Measurements from ENCODE around the gene GPR108. TPM values are rescaled to one million over a fixed set of nuclear protein-coding genes. Genes with fewer than 3 reads are reported as not detected.

Gene GPR108
- total and polyA plus RNA-seq, 11 donors = 19.2 to 47.9 (median 31.1) TPM

DNA sequence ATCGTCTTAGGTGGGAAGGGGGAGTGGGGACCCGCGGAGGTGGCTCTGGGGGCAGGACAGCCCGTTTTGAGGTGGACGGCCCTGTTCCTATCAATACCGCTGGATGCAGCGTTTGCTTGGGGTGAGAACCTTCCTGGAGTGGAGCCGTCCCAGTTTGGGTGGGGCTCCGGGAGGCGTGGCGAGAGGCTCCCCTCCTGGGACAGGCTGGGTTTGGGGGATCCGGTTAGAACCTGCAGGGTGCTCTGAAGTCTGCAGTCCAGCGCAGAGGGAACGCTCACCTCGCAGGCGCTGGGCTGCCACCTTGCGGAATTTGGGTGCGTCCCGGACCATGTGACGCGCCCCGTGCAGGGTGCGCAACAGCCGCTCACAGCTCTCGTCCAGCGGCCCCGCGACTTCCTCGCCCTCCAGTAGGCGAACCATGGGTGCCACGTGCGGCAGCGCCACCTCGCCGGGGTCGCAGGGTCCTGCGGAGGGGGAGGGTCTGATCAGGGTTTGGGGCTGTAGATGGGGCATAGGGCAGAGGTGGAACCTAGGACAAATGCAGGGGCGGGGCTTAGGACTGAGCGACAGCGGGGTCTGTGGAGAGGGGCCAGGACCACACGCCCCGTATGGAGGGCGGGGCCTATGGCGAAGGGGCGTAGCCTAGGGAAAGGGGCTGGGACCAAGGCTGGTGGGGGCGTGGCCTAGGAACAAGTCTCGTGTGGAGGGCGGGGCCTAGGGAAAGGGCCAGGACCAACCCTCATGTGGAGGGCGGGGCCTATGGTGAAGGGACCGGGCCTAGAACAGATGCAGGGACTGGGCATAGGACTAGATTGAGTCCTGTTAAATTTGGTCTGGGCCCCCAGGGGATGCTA lies 16.0 kb upstream of the GPR108 start:
- 4 to 11% (median 7%) methylated on average over 34 to 50 of the region's 50 CpGs for WGBS, 4 donors
- DNase-seq (peak; percentile 67 to 90 (median 81)), ATAC-seq (peak; percentile 79 to 90 (median 85))
- TF ChIP-seq CTCF (IDR thresholded peaks at IDR 0.05) (peak; percentile 29 to 64 (median 49)), POLR2A (IDR thresholded peaks at IDR 0.05) (no peak)
- Histone ChIP-seq H3K27me3 (no peaks in the 10 kb centered on the region), H3K9me3 (no peaks in the 10 kb centered on the region), H3K4me3 (peak overlapping the region in 10 of 12 donors; percentile 39 to 56 (median 48)), H3K36me3 (peaks cover 0 to 44% (median 42%) of the 10 kb centered on the region in 9 donors), H3K4me1 (peaks cover 0 to 16% (median 8%) of the 10 kb centered on the region in 12 donors), H3K27ac (peak overlapping the region in 8 of 12 donors; percentile 9 to 72 (median 48))
- intact Hi-C loops (cut with DNase I) = loop anchor here in 3 of 10 donors (1.0 to 10.0 kb wide), 3 partner anchors 14 to 121 kb away; partner anchors contain the start of gene TRIP10 (in 1 of the 3)

DNA sequence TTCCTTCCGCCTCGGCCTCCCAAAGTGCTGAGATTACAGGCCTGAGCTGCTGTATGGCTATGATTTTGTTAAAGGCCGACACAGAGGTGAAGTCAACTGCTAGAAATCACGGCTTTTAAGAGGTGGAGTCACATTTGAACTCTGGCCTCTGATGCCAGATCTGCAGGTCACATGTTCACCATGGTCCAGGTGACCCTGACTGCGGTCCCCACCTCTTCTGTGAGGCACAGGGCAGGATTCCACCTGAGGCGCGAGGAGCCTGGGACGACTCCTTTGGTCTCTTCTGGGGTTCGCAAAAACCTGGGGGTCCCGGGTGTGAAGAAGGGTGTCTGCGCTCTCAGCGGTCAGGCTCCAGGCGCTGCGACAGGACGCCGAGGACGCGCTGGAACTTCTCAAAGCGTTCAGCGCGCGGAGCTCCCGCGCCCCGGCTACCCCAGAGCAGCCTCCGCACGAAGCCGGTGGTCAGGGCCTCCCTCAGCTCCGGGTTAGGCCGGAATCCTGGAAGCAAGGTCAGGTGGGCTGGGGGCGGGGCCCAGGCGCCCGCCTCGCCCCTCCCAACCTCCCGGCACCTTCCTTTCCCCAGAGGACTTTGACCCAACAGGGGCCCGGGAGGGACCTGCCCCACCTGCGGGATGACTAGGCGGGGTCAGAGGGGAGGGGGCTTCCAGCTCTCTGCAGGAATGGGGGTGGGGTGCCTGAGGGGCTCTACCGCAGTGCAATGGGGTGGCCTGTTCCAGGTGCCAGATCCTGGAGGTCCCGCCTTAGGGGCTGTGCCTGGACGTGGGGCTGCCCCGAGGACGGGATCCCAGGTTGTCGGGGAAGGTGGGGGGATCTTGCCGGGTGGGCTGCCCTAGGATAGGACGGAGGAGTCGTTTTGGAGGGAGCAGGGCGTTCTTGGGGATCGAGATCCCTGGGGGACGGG lies 15.1 kb upstream of the GPR108 start:
- Histone ChIP-seq H3K27me3 (no peaks in the 10 kb centered on the region), H3K9me3 (no peaks in the 10 kb centered on the region), H3K4me1 (peaks cover 0 to 16% (median 8%) of the 10 kb centered on the region in 12 donors), H3K4me3 (peak overlapping the region in 9 of 12 donors; percentile 39 to 56 (median 49)), H3K27ac (peak overlapping the region in 4 of 12 donors; percentile 25 to 72 (median 48)), H3K36me3 (peaks cover 0 to 53% (median 51%) of the 10 kb centered on the region in 9 donors)
- intact Hi-C loops (cut with DNase I) = loop anchor here in 3 of 10 donors (1.0 to 10.0 kb wide), 3 partner anchors 13 to 120 kb away; partner anchors contain the start of gene TRIP10 (in 1 of the 3)
- 67 to 72% (median 71%) methylated on average over 45 to 50 of the region's 50 CpGs for WGBS, 4 donors
- DNase-seq (no peak), ATAC-seq (peak in 2 of 4 donors; percentile 1 to 5)
- TF ChIP-seq POLR2A (IDR thresholded peaks at IDR 0.05) (no peak), CTCF (IDR thresholded peaks at IDR 0.05) (no peak)

GRCh38 chr19:6751189-6751588 lies 13.8 kb upstream of the GPR108 start:
- 93 to 95% (median 94%) methylated on average over 16 of the region's 16 CpGs for WGBS, 4 donors
- H3K27ac ChIP-seq = no peak overlapping the region
- no peak for ATAC-seq
- no peak for DNase-seq
- TF ChIP-seq CTCF (IDR thresholded peaks at IDR 0.05) (no peak), POLR2A (IDR thresholded peaks at IDR 0.05) (no peak)
- no peaks in the 10 kb centered on the region for H3K9me3 ChIP-seq
- no peak overlapping the region for H3K4me3 ChIP-seq
- peaks cover 0 to 19% (median 8%) of the 10 kb centered on the region in 12 donors for H3K4me1 ChIP-seq
- peaks cover 0 to 66% (median 64%) of the 10 kb centered on the region in 9 donors for H3K36me3 ChIP-seq
- no peaks in the 10 kb centered on the region for H3K27me3 ChIP-seq
- intact Hi-C loops (cut with DNase I) = loop anchor here in 2 of 10 donors (5.0 to 10.0 kb wide), 2 partner anchors 116 to 119 kb away; no protein-coding TSS in a partner anchor

Data from heart left ventricle (tissue), 16 donors.